OCI-LY1 (cell line): ENCODE results near the gene TNS3.

Experiments used
- EZH2 ChIP-seq: fragments of 200-600 bp; sonication (generic), shearing (Covaris generic); IDR thresholded peaks from 2 replicates; pipeline ENCODE4 v1.8.0; 2017; ENCODE audit warnings: borderline replicate concordance, mixed run types, mild to moderate bottlenecking, antibody characterized with exemption, low read length, moderate library complexity, mixed read lengths
- TF ChIP-seq, protein P1 (sequence below): fragments of 200-600 bp; sonication (generic), shearing (Covaris generic); IDR thresholded peaks from 2 replicates; pipeline ENCODE4 v1.5.1; 2017; ENCODE audit warnings: mild to moderate bottlenecking, antibody characterized with exemption, low read length, moderate library complexity, mixed read lengths

DNA sequence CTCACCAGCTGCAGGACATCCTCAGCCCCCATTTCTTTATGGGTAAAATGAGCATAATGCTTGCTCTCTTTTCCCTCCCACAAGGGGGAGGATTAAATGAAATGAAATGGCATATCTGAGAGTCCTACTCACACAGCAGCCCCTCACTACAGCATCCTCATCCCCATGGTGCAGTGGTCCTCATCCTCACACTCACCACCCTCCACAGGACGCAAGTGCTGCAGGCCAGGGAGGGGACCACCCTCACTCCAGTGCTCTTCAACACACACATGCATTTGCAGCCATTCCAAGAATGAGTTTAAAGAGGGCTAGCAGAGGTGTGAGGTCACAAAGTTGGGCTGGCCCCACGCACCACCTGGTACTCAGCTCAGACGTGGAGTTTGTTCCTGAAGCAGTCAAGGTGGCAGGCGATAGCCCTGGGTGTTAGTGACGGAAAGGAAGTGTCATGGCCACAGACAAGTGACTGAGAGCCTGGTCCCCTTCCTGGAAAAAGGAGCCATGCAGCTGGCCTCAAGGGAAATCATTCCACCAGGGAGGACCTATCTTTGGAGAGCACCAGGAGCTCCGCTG is 234.0 kb downstream of the TNS3 start:
- no peak for TF ChIP-seq EZH2
- TF ChIP-seq, protein P1, sequence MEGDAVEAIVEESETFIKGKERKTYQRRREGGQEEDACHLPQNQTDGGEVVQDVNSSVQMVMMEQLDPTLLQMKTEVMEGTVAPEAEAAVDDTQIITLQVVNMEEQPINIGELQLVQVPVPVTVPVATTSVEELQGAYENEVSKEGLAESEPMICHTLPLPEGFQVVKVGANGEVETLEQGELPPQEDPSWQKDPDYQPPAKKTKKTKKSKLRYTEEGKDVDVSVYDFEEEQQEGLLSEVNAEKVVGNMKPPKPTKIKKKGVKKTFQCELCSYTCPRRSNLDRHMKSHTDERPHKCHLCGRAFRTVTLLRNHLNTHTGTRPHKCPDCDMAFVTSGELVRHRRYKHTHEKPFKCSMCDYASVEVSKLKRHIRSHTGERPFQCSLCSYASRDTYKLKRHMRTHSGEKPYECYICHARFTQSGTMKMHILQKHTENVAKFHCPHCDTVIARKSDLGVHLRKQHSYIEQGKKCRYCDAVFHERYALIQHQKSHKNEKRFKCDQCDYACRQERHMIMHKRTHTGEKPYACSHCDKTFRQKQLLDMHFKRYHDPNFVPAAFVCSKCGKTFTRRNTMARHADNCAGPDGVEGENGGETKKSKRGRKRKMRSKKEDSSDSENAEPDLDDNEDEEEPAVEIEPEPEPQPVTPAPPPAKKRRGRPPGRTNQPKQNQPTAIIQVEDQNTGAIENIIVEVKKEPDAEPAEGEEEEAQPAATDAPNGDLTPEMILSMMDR = no peak
